Kidney (tissue), 14 donors: Measurements from ENCODE around the gene SUMF1. TPM values are rescaled to one million over a fixed set of nuclear protein-coding genes. Genes with fewer than 3 reads are reported as not detected.

Experiments
- DNase-seq, 5 donors: peaks; one replicate each; pipeline ENCODE4 v3.0.0-alpha.2; 2013 to 2020
- FAIRE-seq: peaks from 2 replicates; lab custom pipeline; 2012; peaks lifted over from hg19 to GRCh38; lab: Jason Lieb, UNC
- H3K27ac ChIP-seq, 2 donors: one replicate each; pipeline ENCODE4 v1.7.0; 2013; ENCODE audit warnings: low read depth in 2 of 2, low read length in 2 of 2, inconsistent platforms in 1 of 2
- H3K27me3 ChIP-seq: one replicate; pipeline ENCODE4 v1.7.1; 2013; ENCODE audit warnings: low read length, inconsistent platforms; ENCODE audit not compliant: control insufficient read depth, insufficient read depth
- H3K36me3 ChIP-seq, 3 donors: one replicate each; pipeline versions ENCODE4 v1.7.0 to v1.7.1; 2013; ENCODE audit warnings: low read length in 3 of 3, control low read depth in 1 of 3, inconsistent platforms in 1 of 3; ENCODE audit not compliant: insufficient read depth in 3 of 3, control insufficient read depth in 2 of 3
- H3K4me1 ChIP-seq, 3 donors: one replicate each; pipeline versions ENCODE4 v1.7.0 to v1.7.1; 2013; ENCODE audit warnings: low read length in 3 of 3, inconsistent platforms in 1 of 3, low read depth in 1 of 3; ENCODE audit not compliant: control insufficient read depth in 2 of 3, insufficient read depth in 2 of 3
- H3K4me3 ChIP-seq, 3 donors: one replicate each; pipeline versions ENCODE4 v1.7.0 to v1.8.1; 2013; ENCODE audit warnings: low read length in 3 of 3, control low read depth in 1 of 3, inconsistent platforms in 1 of 3
- H3K9ac ChIP-seq, 3 donors: one replicate each; pipeline versions ENCODE4 v1.7.0 to v1.7.1; 2013; ENCODE audit warnings: low read length in 3 of 3, control low read depth in 1 of 3, inconsistent platforms in 1 of 3
- H3K9me3 ChIP-seq, 3 donors: one replicate each; pipeline versions ENCODE4 v1.7.0 to v1.7.1; 2013; ENCODE audit warnings: low read length in 3 of 3, control low read depth in 1 of 3, inconsistent platforms in 1 of 3; ENCODE audit not compliant: control insufficient read depth in 2 of 3, insufficient read depth in 1 of 3
- intact Hi-C: fragments of 100-400 bp; cut with DNase I; formaldehyde crosslinking; loops from one replicate; pipeline ENCODE4 v1.11.1; 2022
- polyA plus RNA-seq: library from polyadenylated mRNA; stranded (reverse); fragments of 350-450 nt; fragmentation: Illumina TruSeq; extraction: RNeasy Lipid Tissue Mini Kit (QIAGEN cat#74804); gene quantifications from one replicate; pipeline ENCODE4 v1.2.3, GENCODE V29; 2014; ENCODE audit warnings: low read depth, low replicate concordance; ENCODE audit not compliant: insufficient read depth
- total RNA-seq: library from RNA; stranded (reverse); fragmentation: NEBNext Ultra II Directional; extraction: Animal tissue kit (Norgen Biotek cat#: 25700); gene quantifications from one replicate; pipeline ENCODE4 v1.2.1, GENCODE V29; 2021
- TF ChIP-seq, protein P1 (sequence below): IDR thresholded peaks from 3 replicates; pipeline ENCODE4 v1.5.1; 2012; ENCODE audit warnings: mild to moderate bottlenecking, moderate library complexity, borderline replicate concordance; ENCODE audit not compliant: insufficient read depth; ENCODE audit errors: extremely low read depth
- donor health status: control.
- donor health status: control.
- donor health status: control.
- donor health status: control.
- donor health status: control.
- donor health status: DM: yes; HTN: yes; CAD: no.
- donor health status: Normal renal cell carcinoma (clear cell type).

SUMF1 gene
- total and polyA plus RNA-seq, 2 donors from 2014 or later: 50.1 to 50.6 TPM

DNA sequence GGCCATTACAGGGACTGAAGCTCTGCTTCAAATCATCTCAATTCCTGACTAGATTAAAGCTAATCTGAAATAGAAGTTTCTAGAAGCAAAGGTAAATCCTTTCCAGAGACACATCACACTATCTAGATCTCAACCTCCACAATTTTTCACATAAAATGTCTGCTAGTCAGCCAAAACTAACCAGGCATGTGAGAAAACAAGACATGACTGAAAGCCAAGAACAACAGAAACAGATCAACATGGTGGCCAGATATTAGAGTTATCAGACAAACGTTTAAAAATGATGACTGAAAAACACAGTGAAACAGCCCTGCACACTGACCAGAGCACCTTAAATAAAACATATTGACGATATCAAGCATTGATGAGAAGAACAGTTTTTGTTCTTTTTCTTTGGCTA, 59.1 kb downstream of the SUMF1 start:
- DNase-seq: no peak
- H3K36me3 ChIP-seq: peaks cover 0 to 9% (median 0%) of the 10 kb centered on the region in 3 donors
- intact Hi-C loops: no loop called here
- TF ChIP-seq, protein P1, sequence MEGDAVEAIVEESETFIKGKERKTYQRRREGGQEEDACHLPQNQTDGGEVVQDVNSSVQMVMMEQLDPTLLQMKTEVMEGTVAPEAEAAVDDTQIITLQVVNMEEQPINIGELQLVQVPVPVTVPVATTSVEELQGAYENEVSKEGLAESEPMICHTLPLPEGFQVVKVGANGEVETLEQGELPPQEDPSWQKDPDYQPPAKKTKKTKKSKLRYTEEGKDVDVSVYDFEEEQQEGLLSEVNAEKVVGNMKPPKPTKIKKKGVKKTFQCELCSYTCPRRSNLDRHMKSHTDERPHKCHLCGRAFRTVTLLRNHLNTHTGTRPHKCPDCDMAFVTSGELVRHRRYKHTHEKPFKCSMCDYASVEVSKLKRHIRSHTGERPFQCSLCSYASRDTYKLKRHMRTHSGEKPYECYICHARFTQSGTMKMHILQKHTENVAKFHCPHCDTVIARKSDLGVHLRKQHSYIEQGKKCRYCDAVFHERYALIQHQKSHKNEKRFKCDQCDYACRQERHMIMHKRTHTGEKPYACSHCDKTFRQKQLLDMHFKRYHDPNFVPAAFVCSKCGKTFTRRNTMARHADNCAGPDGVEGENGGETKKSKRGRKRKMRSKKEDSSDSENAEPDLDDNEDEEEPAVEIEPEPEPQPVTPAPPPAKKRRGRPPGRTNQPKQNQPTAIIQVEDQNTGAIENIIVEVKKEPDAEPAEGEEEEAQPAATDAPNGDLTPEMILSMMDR: no peak
- H3K4me1 ChIP-seq: peaks cover 6 to 16% (median 8%) of the 10 kb centered on the region in 3 donors
- FAIRE-seq: no peak
- no peak overlapping the region for H3K9ac ChIP-seq
- peak overlapping the region; percentile 37 to 68 for H3K27ac ChIP-seq
- no peaks in the 10 kb centered on the region for H3K27me3 ChIP-seq
- no peak overlapping the region for H3K4me3 ChIP-seq
- H3K9me3 ChIP-seq: no peaks in the 10 kb centered on the region

GRCh38 chr3:4406746-4407568, 60.1 kb downstream of the SUMF1 start:
- H3K9me3 ChIP-seq: no peaks in the 10 kb centered on the region
- no peaks in the 10 kb centered on the region for H3K27me3 ChIP-seq
- H3K4me3 ChIP-seq: no peak overlapping the region
- no peak for FAIRE-seq
- TF ChIP-seq, protein P1: no peak
- H3K36me3 ChIP-seq: peaks cover 0 to 9% (median 0%) of the 10 kb centered on the region in 3 donors
- peak overlapping the region; percentile 37 to 68 for H3K27ac ChIP-seq
- H3K4me1 ChIP-seq: peaks cover 6 to 16% (median 8%) of the 10 kb centered on the region in 3 donors
- no peak overlapping the region for H3K9ac ChIP-seq
- DNase-seq: peak in 3 of 5 donors; percentile 50 to 77 (median 77)
- intact Hi-C loops: no loop called here

DNA sequence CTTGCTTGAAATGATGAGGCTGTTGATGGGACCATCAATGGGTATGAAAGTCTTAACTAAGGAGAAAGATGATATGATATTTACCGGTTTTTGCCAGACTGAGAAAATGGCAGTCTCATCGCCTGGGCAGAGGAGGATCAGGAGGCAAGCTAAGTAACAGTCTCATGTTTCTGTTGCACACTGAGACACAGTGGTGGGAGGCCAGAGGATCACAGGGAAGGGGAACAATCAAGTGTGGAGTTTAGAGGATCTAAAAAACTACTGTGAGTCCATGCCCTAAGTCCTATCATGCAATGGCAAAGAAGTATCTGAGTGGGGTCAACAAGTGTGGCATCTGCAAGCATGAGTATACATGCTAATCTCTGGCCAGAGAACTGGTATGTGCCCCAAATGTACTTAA, 62.2 kb downstream of the SUMF1 start:
- Histone ChIP-seq H3K27me3 (no peaks in the 10 kb centered on the region), H3K9me3 (no peaks in the 10 kb centered on the region), H3K9ac (no peak overlapping the region), H3K27ac (no peak overlapping the region), H3K4me1 (peaks cover 6 to 11% (median 8%) of the 10 kb centered on the region in 3 donors), H3K36me3 (peaks cover 0 to 6% (median 0%) of the 10 kb centered on the region in 3 donors), H3K4me3 (no peak overlapping the region)
- intact Hi-C loops: no loop called here
- no peak for FAIRE-seq
- no peak for DNase-seq
- TF ChIP-seq, protein P1: no peak
